ENCODE data around the gene EIF4E2. TPM values are rescaled to one million over a fixed set of nuclear protein-coding genes. Genes with fewer than 3 reads are reported as not detected.

Gene EIF4E2
- total and polyA plus RNA-seq, 2 of the 13 experiments (the other 11 are each of a cell fraction or from before 2014, with no cell fraction given) = 25.0 to 101 TPM

DNA sequence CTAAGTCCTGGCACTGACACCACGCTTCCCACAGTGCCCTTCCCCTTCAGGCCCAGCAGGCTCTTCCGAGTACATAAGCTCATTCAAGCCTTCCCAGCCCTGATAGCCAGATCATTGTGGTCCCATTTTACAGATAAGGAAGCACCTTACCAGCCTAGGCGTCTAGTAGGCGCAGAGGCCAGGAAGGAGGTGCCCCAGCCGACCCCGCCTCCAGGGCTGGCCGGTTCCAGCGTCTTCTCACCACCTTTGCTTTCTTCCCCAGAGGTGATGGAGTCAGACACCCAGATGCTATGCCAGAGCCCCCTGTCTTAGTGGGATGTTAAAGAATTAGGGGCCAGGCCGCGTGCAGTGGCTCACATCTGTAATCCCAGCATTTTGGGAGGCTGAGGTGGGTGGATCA lies 54.0 kb downstream of the EIF4E2 start:
- ATAC-seq (no peak), DNase-seq (ENCODE audit: low spot score) (no peak), FAIRE-seq (no peak)
- Histone ChIP-seq H3K9ac (ENCODE audit: insufficient read depth, low read depth, low read length) (no peak overlapping the region), H3K9me3 (ENCODE audit: low read length) (no peaks in the 10 kb centered on the region), H3K4me1 (ENCODE audit: insufficient read depth, low read length) (peaks cover 5% of the 10 kb centered on the region; the same call in 1 of the 2 replicates), H3K27ac (ENCODE audit: extremely low read length, insufficient read depth, low read length) (no peak overlapping the region), H2AFZ (ENCODE audit: low read length) (no peak overlapping the region), H4K20me1 (ENCODE audit: insufficient read depth, low read length) (no peaks in the 10 kb centered on the region), H3K27me3 (ENCODE audit: control insufficient read depth in 1 of 2, insufficient read depth in 2 of 2, low read length in 2 of 2) (peaks cover 0 to 11% of the 10 kb centered on the region in 2 experiments; a peak in 2 of 5 replicates), H3K36me3 (replicated peaks in 1 of 2; ENCODE audit: control insufficient read depth in 1 of 2, insufficient read depth in 2 of 2, low read length in 2 of 2) (no peaks in the 10 kb centered on the region), H3K4me3 (replicated peaks in 1 of 3; ENCODE audit: insufficient read depth in 1 of 3, low read depth in 2 of 3, low read length in 3 of 3) (no peak overlapping the region), H3K4me2 (ENCODE audit: low read depth, low read length) (no peak overlapping the region), H3K79me2 (ENCODE audit: insufficient read depth, low read length) (no peaks in the 10 kb centered on the region)
- TF ChIP-seq ZNF629 (CRISPR knock-in tag; conservative IDR thresholded peaks at IDR 0.05) = 0 out of 2 replicates have a peak, but pooled peaks have one; percentile 55
- TF ChIP-seq NR2F2 (IDR thresholded peaks at IDR 0.05; ENCODE audit: borderline replicate concordance, low read depth) = no peak
- intact Hi-C loops (cut with micrococcal nuclease; ENCODE audit: unreplicated experiment) = loop anchor here (10.0 kb wide), 1 partner anchor 140 kb away; no protein-coding TSS in a partner anchor
- WGBS (ENCODE audit: low lambda C conversion rate) = 56% methylated on average over 10 of the region's 10 CpGs
- POLR2A ChIA-PET = no interaction called here
- CTCF ChIA-PET (ENCODE audit: low intra/inter-chr PET ratio, low total read pairs) = no interaction called here
- no TSS peak for BruUV-seq (replicated peaks)
- in situ Hi-C loops (cut with HindIII; ENCODE audit: extremely low pct_ligation_motif_present, low pct_unique_long_range_greater_than_20kb) = no loop called here

- in situ Hi-C loops (cut with HindIII; ENCODE audit: extremely low pct_ligation_motif_present, low pct_unique_long_range_greater_than_20kb) = loop anchor here (5.0 kb wide), 1 partner anchor 60 kb away; no protein-coding TSS in a partner anchor
Observed at GRCh38 chr2:232607011-232607410, 56.5 kb downstream of the EIF4E2 start.

More at GRCh38 chr2:232607011-232607410, 56.5 kb downstream of the EIF4E2 start:
- no peaks in the 10 kb centered on the region for H3K9me3 ChIP-seq (ENCODE audit: low read length)
- FAIRE-seq (no peak), ATAC-seq (no peak), DNase-seq (ENCODE audit: low spot score) (no peak)
- H4K20me1 ChIP-seq (ENCODE audit: insufficient read depth, low read length) = no peaks in the 10 kb centered on the region
- H3K4me3 ChIP-seq (replicated peaks in 1 of 3; ENCODE audit: insufficient read depth in 1 of 3, low read depth in 2 of 3, low read length in 3 of 3) = no peak overlapping the region
- no peak overlapping the region for H3K9ac ChIP-seq (ENCODE audit: insufficient read depth, low read depth, low read length)
- no peaks in the 10 kb centered on the region for H3K79me2 ChIP-seq (ENCODE audit: insufficient read depth, low read length)
- H2AFZ ChIP-seq (ENCODE audit: low read length) = no peak overlapping the region
- no TSS peak for BruUV-seq (replicated peaks)
- H3K36me3 ChIP-seq (replicated peaks in 1 of 2; ENCODE audit: control insufficient read depth in 1 of 2, insufficient read depth in 2 of 2, low read length in 2 of 2) = no peaks in the 10 kb centered on the region
- ChIA-PET CTCF (ENCODE audit: low intra/inter-chr PET ratio, low total read pairs) (interaction anchor here (2.3 kb wide), 1 partner anchor 62 kb away, joined by 55 read pairs; no protein-coding TSS in a partner anchor), POLR2A (no interaction called here)
- peaks cover 5% of the 10 kb centered on the region; the same call in 1 of the 2 replicates for H3K4me1 ChIP-seq (ENCODE audit: insufficient read depth, low read length)
- intact Hi-C loops (cut with micrococcal nuclease; ENCODE audit: unreplicated experiment) = loop anchor here (10.0 kb wide), 1 partner anchor 138 kb away; no protein-coding TSS in a partner anchor
- no peak overlapping the region for H3K4me2 ChIP-seq (ENCODE audit: low read depth, low read length)
- TF ChIP-seq ZNF121 (CRISPR knock-in tag; IDR thresholded peaks at IDR 0.05) = peak; percentile 86
- TF ChIP-seq ZMYM3 (CRISPR knock-in tag; IDR thresholded peaks at IDR 0.05) = 0 out of 2 replicates have a peak, but pooled peaks have one; percentile 13
- TF ChIP-seq SNAPC2 (CRISPR knock-in tag; IDR thresholded peaks at IDR 0.05) = no peak
- no peak overlapping the region for H3K27ac ChIP-seq (ENCODE audit: extremely low read length, insufficient read depth, low read length)
- H3K27me3 ChIP-seq (ENCODE audit: control insufficient read depth in 1 of 2, insufficient read depth in 2 of 2, low read length in 2 of 2) = peaks cover 0 to 13% of the 10 kb centered on the region in 2 experiments; a peak in 2 of 5 replicates
- WGBS (ENCODE audit: low lambda C conversion rate) = 72% methylated on average over 17 of the region's 17 CpGs

All from HepG2 (cell line).